ENCODE results near the gene HLX.

The HLX gene, protein sequence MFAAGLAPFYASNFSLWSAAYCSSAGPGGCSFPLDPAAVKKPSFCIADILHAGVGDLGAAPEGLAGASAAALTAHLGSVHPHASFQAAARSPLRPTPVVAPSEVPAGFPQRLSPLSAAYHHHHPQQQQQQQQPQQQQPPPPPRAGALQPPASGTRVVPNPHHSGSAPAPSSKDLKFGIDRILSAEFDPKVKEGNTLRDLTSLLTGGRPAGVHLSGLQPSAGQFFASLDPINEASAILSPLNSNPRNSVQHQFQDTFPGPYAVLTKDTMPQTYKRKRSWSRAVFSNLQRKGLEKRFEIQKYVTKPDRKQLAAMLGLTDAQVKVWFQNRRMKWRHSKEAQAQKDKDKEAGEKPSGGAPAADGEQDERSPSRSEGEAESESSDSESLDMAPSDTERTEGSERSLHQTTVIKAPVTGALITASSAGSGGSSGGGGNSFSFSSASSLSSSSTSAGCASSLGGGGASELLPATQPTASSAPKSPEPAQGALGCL

DNA sequence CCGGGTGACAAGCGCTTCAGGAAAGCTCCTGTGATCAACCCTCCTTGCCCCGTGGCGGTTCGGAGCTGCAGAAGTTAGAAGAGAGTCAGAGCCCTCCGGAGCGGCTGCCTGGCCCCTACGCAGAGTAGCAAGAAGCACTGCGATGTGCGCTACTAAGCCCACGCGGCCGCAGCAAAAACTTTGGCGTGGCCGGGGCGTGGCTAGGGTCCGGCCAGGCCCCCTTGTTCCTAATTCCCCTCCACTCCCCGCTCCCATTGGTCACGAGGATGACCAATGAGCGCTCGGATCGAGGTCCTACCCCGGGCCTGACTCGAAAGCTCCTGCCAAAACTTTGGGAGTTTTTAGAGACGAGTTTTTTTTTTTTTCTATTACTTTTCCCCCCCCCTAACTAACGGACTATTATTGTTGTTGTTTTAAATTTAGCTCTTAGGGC is at the start of gene HLX:
TSS of gene HLX (plus strand) at position 368 of the 433 bp plus-strand sequence. CDS start 415 bp downstream, outside the sequence.
- DNase-seq = peak; percentile 96

DNA sequence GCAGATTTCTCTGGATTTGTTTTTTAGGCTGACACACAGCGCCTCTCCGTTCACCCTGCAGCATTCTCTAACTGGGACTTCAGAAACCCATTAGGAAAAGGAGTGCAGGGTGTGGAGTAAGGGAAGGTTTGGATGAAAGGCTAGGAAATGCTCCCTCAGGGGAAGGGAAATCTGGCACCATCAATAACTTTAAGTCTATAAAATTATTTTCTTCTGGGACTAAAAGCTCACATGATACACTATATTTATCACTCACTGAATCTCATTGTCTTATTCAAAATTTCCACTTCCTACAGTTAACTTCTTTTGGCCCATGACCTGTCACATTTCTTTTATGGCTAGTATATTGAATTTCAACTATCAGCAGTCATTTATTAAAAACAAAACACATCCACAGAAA is 45.8 kb upstream of the HLX start:
- DNase-seq = no peak

DNA sequence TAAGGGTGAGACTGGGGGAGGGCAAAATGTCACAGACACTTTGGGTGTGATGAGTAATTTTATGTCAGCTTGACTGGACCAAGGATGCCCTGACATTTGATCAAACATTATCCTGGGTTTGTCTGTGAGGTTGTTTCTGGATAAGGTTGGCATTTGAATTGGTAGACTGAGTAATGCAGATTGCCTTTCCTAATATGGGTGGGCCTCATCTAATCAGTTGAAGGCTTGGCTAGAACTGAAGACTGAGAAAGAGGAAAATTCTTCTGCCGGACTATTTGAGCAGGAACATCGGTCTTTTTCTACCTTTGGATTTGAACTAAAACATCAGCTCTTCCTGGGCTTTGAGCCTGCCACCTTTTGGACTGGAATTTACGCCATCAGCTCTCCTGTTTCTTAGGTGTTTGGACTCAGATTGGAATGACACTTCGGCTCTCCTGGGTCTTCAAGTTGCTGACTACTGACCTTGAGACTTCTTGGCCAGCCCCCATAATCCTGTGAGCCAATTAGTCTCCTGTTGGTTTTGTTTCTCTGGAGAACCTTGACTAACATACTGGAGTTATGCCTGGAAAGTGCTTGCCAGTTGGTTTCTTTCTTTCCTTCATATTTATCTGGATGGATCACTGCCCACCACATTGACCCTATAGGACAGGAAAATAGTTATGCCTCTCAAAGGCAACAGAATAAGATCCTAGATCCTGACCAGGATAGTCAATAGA is 44.9 kb upstream of the HLX start:
- no peak for DNase-seq

DNA sequence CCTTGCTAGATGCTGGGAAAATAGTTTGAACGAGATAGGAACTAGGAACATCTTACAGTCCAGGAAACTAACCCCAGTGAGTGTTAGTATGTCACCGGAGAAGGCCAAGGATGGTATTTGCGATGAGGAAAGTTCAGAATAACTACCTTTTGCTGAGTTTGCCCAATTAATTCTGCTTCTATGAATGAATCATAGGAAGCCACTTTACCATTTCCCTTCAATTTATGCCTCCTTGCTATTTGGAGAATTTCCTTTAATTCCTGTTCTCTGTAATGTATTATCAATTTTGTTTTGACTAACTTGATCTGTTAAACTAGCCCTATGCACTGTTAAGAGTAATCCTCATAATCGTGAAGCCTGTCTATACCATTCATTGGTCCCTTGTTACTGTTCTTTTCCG is 40.7 kb upstream of the HLX start:
- DNase-seq = no peak

DNA sequence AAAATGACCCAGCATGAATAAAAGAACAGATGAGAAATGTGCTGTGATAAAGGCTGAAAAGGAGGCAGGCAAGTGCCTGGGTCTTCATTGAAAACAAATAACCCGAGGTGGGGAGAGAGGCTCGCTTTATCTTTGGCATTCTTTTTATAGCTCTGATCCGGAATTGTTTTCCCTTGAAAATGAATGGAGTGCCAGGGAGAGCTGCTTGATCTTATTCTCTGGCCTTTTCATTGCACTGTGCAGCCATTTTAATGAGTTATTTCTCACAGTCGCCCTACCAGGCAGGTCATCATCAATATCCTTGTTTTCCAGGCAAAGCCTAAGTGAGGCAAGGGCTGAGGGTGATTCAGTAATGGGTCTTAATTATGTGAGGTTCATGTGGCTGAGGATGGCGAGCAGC is 39.8 kb upstream of the HLX start:
- DNase-seq = no peak

DNA sequence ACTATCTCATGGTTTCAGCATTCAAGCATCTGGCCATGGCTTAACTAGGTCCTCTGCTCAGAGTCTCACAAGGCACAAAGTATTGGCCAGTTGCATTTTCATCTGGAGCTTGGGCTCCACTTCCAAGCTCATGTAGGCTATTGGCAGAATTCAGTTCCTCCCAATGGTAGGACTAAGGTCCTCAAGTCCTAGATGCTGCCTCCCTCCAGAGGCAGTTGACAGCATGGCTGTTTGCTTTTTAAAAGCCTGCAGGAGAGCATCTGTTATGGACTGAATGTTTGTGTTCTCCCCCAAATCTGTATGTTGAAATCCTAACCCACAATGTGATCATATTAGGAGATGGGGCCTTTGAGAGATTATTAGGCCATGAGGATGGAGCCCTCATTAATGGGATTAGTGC is 38.0 kb upstream of the HLX start:
- DNase-seq = no peak

DNA sequence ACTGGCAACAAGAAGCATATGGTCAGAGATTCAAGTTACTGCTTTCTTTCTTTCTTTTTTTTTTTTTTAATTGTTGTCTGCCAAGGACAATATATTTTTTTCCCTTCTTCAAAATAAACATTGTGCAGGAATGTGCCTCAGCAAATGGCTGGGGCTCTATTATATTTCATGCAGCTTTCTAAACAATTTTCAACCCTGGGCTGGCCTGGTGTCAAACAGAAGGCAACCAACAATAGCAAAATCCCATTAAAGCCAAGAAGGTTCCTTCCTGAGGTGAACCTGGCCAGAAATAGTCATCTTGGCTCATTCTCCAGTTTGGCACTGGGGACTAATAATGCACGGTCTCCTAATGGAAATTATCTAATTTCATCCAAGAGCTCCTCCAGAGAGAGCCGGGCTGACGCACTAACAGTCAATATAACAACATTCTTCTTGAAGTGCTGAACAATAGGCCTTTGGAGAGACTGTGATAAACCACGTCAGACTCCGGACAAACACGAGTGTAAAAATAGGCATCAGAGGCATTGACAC is 35.7 kb upstream of the HLX start:
- DNase-seq = peak; percentile 22

DNA sequence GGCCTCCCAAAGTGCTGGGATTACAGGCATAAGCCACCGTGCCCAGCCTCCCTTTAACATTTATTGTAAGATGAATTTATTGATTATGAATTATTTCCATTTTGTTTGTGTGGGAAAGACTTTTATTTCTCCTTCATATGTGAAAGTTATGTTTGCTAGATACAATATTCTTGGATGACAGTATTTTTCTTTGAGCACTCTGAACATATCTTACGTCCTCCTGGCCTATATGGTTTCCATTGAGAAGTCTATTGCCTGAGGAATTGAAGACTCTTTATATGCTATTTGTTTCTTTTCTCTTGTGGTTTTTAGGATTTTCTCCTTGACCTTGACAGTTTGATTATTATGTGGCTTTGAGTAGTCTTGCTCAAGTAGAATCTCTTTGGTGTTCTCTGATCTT is 26.8 kb upstream of the HLX start:
- no peak for DNase-seq

DNA sequence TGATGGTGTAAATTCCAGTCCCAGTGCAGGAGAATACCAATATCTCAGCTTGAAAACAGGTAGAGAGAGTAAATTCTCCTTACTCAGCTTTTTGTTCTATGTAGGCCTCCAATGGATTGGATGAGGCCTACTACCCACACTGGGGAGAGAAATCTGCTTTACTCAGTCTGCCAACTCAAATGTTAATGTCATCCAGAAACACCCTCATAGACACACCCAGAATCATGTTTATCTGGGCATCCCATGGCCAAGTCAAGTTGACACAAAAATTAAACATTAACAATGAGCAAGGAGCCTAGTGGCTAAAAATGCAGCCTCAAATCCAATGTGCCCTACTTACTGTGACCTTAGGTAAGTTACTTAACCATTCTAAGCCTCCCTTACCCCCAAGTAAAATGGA is 6.9 kb upstream of the HLX start:
- DNase-seq = no peak

DNA sequence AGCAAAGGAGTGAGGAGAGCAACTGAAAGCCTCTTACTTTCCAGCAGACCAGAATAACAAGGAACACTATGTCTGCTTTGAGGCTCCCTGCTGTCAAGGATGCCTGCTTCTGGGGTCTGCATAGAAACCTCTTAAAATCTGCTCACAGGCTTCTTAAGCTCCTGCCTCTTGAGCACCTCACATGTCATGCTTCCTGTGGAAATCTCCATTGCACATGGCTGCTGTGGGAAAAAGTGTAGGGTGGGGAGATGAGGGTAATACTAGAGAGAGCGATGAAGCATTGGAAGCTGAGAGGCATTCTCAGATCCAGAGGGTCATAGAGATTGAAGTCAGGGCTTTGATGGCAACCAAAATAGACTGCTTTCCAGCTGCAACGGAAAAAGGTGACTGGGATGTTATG is 6.2 kb upstream of the HLX start:
- DNase-seq = no peak

DNA sequence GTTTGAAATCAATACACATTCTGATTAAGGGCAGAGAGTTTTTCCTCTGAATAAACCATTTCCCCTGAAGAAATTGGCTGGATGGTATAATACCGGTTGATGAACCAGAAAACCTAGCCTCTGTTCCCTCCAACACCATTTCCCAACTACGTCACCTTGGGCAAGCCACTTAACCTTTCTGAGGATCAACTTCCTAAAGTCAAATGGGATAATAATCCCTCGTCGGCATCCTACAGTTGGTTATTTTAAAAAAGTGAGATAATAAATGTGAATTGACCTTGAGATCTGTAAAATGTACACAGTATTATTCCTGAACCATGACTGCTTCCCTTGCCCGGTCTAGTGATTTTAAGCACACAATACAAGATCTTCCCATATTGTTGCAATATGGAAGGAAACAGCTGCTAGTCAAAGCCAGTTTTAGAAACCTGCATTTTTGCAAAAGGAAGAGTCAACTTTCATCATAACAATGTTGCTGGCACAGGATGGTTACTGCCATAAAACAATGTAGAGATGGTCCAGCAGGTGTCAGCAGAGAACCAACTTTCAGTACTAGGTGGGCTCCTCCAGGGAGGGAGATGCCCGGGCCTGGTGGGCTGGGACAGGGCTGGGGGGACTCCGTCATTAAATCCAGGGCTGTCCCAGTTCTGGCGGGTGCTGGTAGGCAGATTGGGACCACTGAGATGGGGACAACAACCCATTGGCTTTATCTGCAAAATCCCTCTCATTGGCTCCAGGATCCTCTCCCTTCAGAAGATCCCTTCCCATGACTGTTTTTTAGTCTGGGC is 5.2 kb upstream of the HLX start:
- peak; percentile 64 for DNase-seq

DNA sequence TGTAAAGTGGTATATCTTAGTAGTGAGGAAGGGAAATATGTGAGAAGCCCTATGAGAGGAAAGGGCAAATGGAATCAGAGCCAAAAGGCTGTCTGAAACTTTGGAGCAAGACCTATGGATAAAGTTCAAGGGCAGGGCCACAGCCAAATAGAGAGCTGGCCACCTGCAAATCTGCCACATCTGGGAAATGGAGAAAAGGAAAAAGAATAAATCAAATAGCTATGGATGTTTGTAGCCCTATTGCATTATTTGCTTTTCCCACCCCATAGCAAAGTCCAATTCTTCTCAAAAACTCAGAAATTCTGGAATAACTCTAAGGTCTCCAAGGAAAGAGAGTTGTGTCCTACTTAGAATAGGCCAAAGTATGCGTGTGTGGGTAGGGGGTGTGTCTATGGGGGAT is 4.0 kb upstream of the HLX start:
- DNase-seq = no peak

DNA sequence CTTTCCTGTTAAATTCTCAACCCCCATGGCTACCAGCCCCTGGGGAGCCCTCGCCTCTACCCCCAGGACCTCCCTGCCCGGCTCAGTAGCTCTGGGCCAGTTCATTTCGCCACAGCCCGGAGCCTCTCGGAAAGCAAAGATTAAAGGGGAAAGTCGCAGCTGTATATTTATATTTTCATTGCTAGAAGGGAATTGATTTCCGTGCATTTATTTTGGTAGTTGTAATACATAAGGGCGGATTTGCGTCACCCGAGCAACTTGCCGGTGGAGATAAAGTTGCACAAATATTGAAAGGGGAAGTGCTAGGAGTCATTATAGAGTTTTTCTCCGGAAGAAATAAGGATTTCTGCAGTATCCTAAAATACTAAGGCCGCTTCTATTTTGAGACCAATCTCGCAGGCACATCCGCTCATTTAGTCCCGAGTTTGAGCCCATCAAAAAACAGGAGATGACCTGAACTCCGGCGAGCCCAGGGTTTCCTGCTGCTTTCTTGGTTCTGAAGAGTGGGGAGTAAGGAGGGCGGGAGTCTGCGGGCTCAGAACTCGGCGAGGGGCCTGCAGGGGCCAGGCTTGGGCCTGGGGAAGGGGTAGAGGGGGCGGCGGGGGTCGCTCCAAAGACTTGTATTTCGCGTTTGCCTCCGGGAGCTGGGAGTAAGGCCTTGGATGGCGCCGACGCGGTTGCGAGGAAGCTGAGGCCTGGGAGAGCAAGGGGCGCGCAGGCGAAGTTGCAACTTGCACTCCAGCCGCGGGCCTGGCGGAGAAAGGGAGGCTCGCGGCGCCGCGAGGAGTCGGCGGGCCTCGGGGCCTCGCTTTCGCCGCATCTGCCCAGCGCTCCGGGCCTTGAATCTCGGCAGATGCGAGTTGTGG is 2.5 kb upstream of the HLX start:
- no peak for DNase-seq

DNA sequence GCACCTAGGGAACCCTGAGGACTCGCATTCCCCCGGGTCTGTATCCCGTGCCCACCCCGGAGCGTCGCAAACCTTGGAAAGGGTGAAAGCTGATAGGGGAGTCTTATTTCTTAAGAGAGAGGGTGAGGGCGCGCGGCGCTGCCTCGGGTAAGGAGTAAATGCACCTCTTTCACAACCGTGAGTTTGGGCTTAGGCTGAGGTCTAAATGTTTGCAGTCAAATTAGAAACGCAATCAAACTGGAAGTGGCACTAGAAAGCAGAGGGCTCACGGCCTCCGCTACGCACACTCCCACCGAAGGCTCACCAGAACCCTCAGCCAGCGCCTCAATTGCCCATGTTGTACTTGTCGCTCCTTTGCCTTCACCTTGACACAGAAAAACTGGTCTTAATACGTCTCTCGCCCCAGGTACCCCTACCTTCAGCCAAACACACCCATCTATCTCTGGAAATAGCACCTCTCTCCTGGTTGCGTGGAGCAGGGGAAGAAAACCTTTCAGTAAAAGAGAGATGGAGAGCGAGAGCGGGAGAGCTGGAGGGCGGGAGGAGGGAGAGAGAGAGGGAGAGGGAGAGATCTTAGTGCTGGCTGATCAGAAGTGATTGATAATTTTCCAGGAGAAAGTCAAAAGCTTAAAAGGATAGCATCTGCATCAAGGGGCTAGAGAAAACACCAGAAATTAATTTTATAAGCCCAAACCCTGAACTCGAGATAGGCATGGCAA is 1.7 kb upstream of the HLX start:
- DNase-seq = no peak

DNA sequence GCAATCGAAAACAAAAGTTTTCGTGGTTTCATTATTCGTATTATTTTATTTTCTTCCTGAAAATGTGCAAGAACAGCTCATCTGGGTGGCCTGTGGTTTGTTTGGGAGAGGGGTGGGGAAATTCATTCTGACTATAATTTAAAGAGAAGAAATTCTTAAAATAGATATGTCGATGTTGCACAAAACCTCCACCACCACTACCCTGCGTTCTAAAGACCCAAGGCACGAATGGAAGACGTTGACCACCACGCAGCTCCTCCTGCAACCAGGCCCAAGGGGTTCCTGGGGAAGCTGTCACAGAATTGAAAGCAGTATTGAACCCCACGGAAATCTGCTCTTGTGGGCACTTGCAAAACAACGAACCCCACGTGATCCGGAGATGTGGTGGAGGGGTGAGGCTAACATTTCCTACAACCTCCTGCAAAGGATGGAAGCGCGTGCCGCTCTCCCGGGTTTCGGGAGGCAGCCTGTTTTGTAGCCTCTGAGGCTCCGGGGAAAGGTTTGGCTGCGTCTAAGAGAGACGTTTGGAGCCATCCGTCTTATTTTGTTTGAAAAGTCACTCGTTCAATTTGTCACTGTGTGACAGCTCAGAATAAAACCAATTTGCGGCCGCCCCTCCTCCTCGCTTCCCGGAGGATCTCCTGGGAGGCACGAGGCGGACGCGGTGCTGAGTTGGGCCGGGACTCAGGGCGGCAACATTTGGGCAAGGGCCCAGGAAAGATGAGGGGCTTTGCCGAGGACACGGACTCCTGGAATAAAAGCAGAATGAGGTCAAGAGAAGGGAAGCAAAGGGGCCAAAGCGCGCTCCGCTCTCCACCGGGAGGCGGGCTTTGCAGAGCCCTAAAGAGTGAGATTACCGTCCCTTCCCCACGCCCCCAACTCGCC is 810 bp upstream of the HLX start:
- DNase-seq = peak; percentile 42

DNA sequence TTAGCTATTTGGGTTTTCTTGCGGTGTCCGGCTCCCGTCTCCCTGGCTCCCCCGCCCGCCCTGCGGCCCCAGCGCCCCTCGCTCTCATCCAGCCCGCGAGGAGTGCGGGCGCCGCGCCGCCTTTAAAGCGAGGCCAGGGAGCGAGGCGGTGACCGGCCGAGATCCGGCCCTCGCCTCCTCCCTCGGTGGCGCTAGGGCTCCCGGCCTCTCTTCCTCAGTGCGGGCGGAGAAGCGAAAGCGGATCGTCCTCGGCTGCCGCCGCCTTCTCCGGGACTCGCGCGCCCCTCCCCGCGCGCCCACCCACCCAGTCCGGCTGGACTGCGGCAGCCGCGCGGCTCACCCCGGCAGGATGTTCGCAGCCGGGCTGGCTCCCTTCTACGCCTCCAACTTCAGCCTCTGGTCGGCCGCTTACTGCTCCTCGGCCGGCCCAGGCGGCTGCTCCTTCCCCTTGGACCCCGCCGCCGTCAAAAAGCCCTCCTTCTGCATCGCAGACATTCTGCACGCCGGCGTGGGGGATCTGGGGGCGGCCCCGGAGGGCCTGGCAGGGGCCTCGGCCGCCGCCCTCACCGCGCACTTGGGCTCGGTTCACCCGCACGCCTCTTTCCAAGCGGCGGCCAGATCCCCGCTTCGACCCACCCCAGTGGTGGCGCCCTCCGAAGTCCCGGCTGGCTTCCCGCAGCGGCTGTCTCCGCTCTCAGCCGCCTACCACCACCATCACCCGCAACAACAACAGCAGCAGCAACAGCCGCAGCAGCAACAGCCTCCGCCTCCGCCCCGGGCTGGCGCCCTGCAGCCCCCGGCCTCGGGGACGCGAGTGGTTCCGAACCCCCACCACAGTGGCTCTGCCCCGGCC is 492 bp downstream of the HLX start:
- DNase-seq = peak; percentile 49

DNA sequence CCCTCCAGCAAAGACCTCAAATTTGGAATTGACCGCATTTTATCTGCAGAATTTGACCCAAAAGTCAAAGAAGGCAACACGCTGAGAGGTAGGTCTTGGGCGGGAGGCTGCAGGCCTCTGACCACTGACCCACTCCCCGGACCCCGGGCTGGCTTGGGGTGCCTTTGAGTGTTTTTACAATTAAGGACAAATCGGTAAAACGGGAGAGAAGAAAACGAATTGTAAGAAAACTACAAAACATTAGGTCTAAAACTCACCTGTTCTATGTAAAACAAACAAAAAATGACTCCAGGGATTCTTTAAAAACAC is 1.1 kb downstream of the HLX start:
- no peak for DNase-seq

DNA sequence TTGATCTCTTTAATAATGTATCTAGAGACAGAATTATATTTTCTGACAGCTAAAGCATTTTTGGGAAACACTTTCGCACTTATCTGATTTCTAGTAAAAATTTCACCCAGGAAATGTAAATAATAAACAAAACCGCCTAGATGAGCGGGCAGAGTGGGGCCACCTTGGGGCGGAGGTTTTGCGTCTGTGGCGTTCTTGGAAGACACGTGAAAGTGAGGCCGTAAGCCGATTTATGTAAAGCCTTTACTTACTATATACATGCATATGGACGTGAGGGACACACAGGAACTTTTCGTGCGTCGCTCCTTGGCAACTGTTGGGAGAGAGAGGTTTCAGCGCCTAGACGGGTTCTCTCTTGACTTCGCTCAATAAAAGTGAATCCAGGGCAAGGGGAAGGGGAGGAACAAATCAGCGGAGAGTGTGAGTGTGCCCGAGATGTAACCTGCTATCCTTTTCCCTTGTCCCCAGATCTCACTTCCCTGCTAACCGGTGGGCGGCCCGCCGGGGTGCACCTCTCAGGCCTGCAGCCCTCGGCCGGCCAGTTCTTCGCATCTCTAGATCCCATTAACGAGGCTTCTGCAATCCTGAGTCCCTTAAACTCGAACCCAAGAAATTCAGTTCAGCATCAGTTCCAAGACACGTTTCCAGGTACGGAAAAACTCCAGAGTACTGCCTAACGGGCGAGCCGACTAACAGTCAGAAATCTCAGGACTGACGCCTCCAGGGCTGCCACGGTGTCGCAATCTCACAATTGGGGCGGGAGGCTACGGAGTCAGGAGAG is 1.7 kb downstream of the HLX start:
- peak; percentile 61 for DNase-seq
